GM10847 (cell line): ENCODE results near the gene CARD11.

Source experiments
- POLR2A ChIP-seq: IDR thresholded peaks from 2 replicates; pipeline ENCODE4 v1.6.1; 2011; ENCODE audit not compliant: insufficient read length; ENCODE audit errors: extremely low read depth

Gene CARD11

GRCh38 chr7:3069771-3070449 is 26.2 kb upstream of the CARD11 start:
- no peak for TF ChIP-seq POLR2A

GRCh38 chr7:3068530-3068929 is 24.9 kb upstream of the CARD11 start:
- TF ChIP-seq POLR2A: no peak

GRCh38 chr7:3067606-3068380 is 24.1 kb upstream of the CARD11 start:
- no peak for TF ChIP-seq POLR2A

GRCh38 chr7:3067193-3067592 is 23.5 kb upstream of the CARD11 start:
- no peak for TF ChIP-seq POLR2A

GRCh38 chr7:3066506-3066905 is 22.8 kb upstream of the CARD11 start:
- no peak for TF ChIP-seq POLR2A

GRCh38 chr7:3065724-3066143 is 22.1 kb upstream of the CARD11 start:
- no peak for TF ChIP-seq POLR2A

- no peak for TF ChIP-seq POLR2A
Measured at GRCh38 chr7:3064067-3064466, 20.4 kb upstream of the CARD11 start.

- TF ChIP-seq POLR2A: no peak
Measured at GRCh38 chr7:3063016-3063753, 19.5 kb upstream of the CARD11 start.

- no peak for TF ChIP-seq POLR2A
Measured at GRCh38 chr7:3057066-3057420, 13.4 kb upstream of the CARD11 start.

GRCh38 chr7:3056234-3057065 is 12.8 kb upstream of the CARD11 start:
- TF ChIP-seq POLR2A: no peak

- no peak for TF ChIP-seq POLR2A
Measured at GRCh38 chr7:3055626-3056025, 12.0 kb upstream of the CARD11 start.

GRCh38 chr7:3042861-3043489 is 692 bp downstream of the CARD11 start:
- TF ChIP-seq POLR2A: no peak

- no peak for TF ChIP-seq POLR2A
Measured at GRCh38 chr7:3041986-3042675, 1.5 kb downstream of the CARD11 start.

- TF ChIP-seq POLR2A: no peak
Measured at GRCh38 chr7:3039787-3040186, 3.9 kb downstream of the CARD11 start.

GRCh38 chr7:3037259-3037658 is 6.4 kb downstream of the CARD11 start:
- TF ChIP-seq POLR2A: no peak
